ENCODE results near the gene JAKMIP1. TPM values are rescaled to one million over a fixed set of nuclear protein-coding genes. Genes with fewer than 3 reads are reported as not detected.

Gene JAKMIP1
- polyA plus RNA-seq, 3 donors, result 0.08 TPM; not detected in 2

GRCh38 chr4:6033381-6033780, 167.0 kb downstream of the JAKMIP1 start:
- H3K4me1 ChIP-seq (ENCODE audit: control insufficient read depth in 1 of 2, insufficient read depth in 2 of 2, low read length in 2 of 2), result no peaks in the 10 kb centered on the region
- intact Hi-C loops (cut with micrococcal nuclease), result no loop called here
- Mint-ChIP-seq H3K4me3 (no peak overlapping the region), H3K9me3 (no peaks in the 10 kb centered on the region), H3K4me1 (peaks cover 5% of the 10 kb centered on the region), H3K27me3 (ENCODE audit: low read depth in 3 of 3) (peaks cover 0 to 10% (median 0%) of the 10 kb centered on the region in 3 donors), H3K36me3 (no peaks in the 10 kb centered on the region), H3K27ac (no peak overlapping the region)
- no peaks in the 10 kb centered on the region for H3K27me3 ChIP-seq (ENCODE audit: control insufficient read depth in 2 of 2, insufficient read depth in 2 of 2, low read length in 2 of 2)
- no peak overlapping the region for H3K27ac ChIP-seq (ENCODE audit: low read depth in 1 of 2, low read length in 2 of 2)
- H3K36me3 ChIP-seq (replicated peaks in 1 of 2; ENCODE audit: control insufficient read depth in 1 of 2, insufficient read depth in 2 of 2, low read length in 2 of 2), result no peaks in the 10 kb centered on the region
- no peaks in the 10 kb centered on the region for H3K79me2 ChIP-seq (ENCODE audit: insufficient read depth, low read length)
- DNase-seq, result no peak
- no peak overlapping the region for H3K4me2 ChIP-seq (replicated peaks; ENCODE audit: extremely low read depth, low read length, poor library complexity, severe bottlenecking)
- H3K9ac ChIP-seq (ENCODE audit: insufficient read depth, low read length, poor library complexity, severe bottlenecking), result no peak overlapping the region
- no peaks in the 10 kb centered on the region for H3K9me3 ChIP-seq (replicated peaks in 1 of 2; ENCODE audit: control insufficient read depth in 1 of 2, insufficient read depth in 1 of 2, low read length in 2 of 2)
- H3K4me3 ChIP-seq (replicated peaks in 1 of 3; ENCODE audit: low read depth in 2 of 3, low read length in 3 of 3), result no peak overlapping the region
- TF ChIP-seq CTCF (IDR thresholded peaks at IDR 0.05), result no peak
- no peak overlapping the region for H2AFZ ChIP-seq (ENCODE audit: insufficient read depth, low read depth, low read length, poor library complexity, severe bottlenecking)
- H4K20me1 ChIP-seq (ENCODE audit: insufficient read depth, low read length), result no peaks in the 10 kb centered on the region
- whole genome bisulfite sequencing (ENCODE audit: insufficient coverage), result no CpG with 5 or more reads among the region's 4 CpGs

GRCh38 chr4:6032249-6033244, 167.8 kb downstream of the JAKMIP1 start:
- H3K9me3 ChIP-seq (replicated peaks in 1 of 2; ENCODE audit: control insufficient read depth in 1 of 2, insufficient read depth in 1 of 2, low read length in 2 of 2), result no peaks in the 10 kb centered on the region
- Mint-ChIP-seq H3K9me3 (no peaks in the 10 kb centered on the region), H3K27ac (no peak overlapping the region)

More at GRCh38 chr4:6032249-6033244, 167.8 kb downstream of the JAKMIP1 start:
- peaks cover 5% of the 10 kb centered on the region for H3K4me1 Mint-ChIP-seq
- H3K79me2 ChIP-seq (ENCODE audit: insufficient read depth, low read length), result no peaks in the 10 kb centered on the region
- no peak overlapping the region for H3K4me3 Mint-ChIP-seq
- no peak overlapping the region for H3K4me2 ChIP-seq (replicated peaks; ENCODE audit: extremely low read depth, low read length, poor library complexity, severe bottlenecking)
- intact Hi-C loops (cut with micrococcal nuclease), result no loop called here
- TF ChIP-seq CTCF (IDR thresholded peaks at IDR 0.05), result no peak
- H3K27me3 ChIP-seq (ENCODE audit: control insufficient read depth in 2 of 2, insufficient read depth in 2 of 2, low read length in 2 of 2), result no peaks in the 10 kb centered on the region
- peaks cover 0 to 10% (median 4%) of the 10 kb centered on the region in 3 donors for H3K27me3 Mint-ChIP-seq (ENCODE audit: low read depth in 3 of 3)
- 75% methylated on average over 7 of the region's 11 CpGs for WGBS (ENCODE audit: insufficient coverage)
- no peak for DNase-seq
- no peak overlapping the region for H3K4me3 ChIP-seq (replicated peaks in 1 of 3; ENCODE audit: low read depth in 2 of 3, low read length in 3 of 3)
- H3K27ac ChIP-seq (ENCODE audit: low read depth in 1 of 2, low read length in 2 of 2), result no peak overlapping the region
- H2AFZ ChIP-seq (ENCODE audit: insufficient read depth, low read depth, low read length, poor library complexity, severe bottlenecking), result no peak overlapping the region
- H3K36me3 Mint-ChIP-seq, result no peaks in the 10 kb centered on the region
- H3K36me3 ChIP-seq (replicated peaks in 1 of 2; ENCODE audit: control insufficient read depth in 1 of 2, insufficient read depth in 2 of 2, low read length in 2 of 2), result no peaks in the 10 kb centered on the region
- no peaks in the 10 kb centered on the region for H4K20me1 ChIP-seq (ENCODE audit: insufficient read depth, low read length)
- no peak overlapping the region for H3K9ac ChIP-seq (ENCODE audit: insufficient read depth, low read length, poor library complexity, severe bottlenecking)
- H3K4me1 ChIP-seq (ENCODE audit: control insufficient read depth in 1 of 2, insufficient read depth in 2 of 2, low read length in 2 of 2), result no peaks in the 10 kb centered on the region

Data from CD14-positive monocyte (primary cell).